Measurements from ENCODE around the gene CD164. TPM values are rescaled to one million over a fixed set of nuclear protein-coding genes. Genes with fewer than 3 reads are reported as not detected.

CD164 gene
- total and polyA plus RNA-seq, 2 of the 4 experiments (the other 2 are of a cell fraction), result 146 to 150 TPM

GRCh38 chr6:109318328-109318876 is 63.9 kb downstream of the CD164 start:
- Histone ChIP-seq H3K14ac (replicated peaks; ENCODE audit: low read depth, low read length) (no peak overlapping the region), H2AK9ac (replicated peaks; ENCODE audit: low read depth, low read length, poor library complexity) (no peak overlapping the region), H3K4me3 (ENCODE audit: insufficient read depth, low read depth, low read length) (no peak overlapping the region), H3K4me1 (ENCODE audit: control insufficient read depth, insufficient read depth, low read length) (no peaks in the 10 kb centered on the region), H2BK15ac (ENCODE audit: low read depth, low read length) (no peak overlapping the region), H3K4ac (ENCODE audit: low read depth, low read length) (no peak overlapping the region), H2AFZ (replicated peaks; ENCODE audit: low read length, poor library complexity) (no peak overlapping the region), H3K56ac (ENCODE audit: extremely low read depth, insufficient read depth, low read length) (no peak overlapping the region), H4K8ac (ENCODE audit: low read depth in 2 of 2, low read length in 2 of 2) (no peak overlapping the region), H2BK20ac (ENCODE audit: low read depth, low read length) (no peak overlapping the region), H3K23ac (ENCODE audit: low read depth, low read length) (no peak overlapping the region), H3K18ac (ENCODE audit: low read depth, low read length) (no peak overlapping the region), H4K20me1 (ENCODE audit: insufficient read depth, low read length) (no peaks in the 10 kb centered on the region), H2BK5ac (ENCODE audit: low read depth, low read length, poor library complexity, severe bottlenecking) (no peak overlapping the region), H3K27ac (ENCODE audit: insufficient read depth, low read length) (no peak overlapping the region), H4K5ac (ENCODE audit: low read depth, low read length) (no peak overlapping the region), H2AK5ac (ENCODE audit: low read depth, low read length) (no peak overlapping the region), H2BK120ac (ENCODE audit: low read depth, low read length) (no peak overlapping the region), H3K36me3 (ENCODE audit: control insufficient read depth, insufficient read depth, low read length) (no peaks in the 10 kb centered on the region), H3K9me1 (ENCODE audit: insufficient read depth, low read length) (0 out of 2 replicates have a peak, but pooled peaks cover 4% of the 10 kb centered on the region), H3K27me3 (ENCODE audit: control insufficient read depth, insufficient read depth, low read length) (peaks cover 4% of the 10 kb centered on the region; the same call in 1 of the 2 replicates), H3K9me3 (ENCODE audit: control insufficient read depth, insufficient read depth, low read length) (no peaks in the 10 kb centered on the region), H4K91ac (ENCODE audit: insufficient read depth, low read depth, low read length) (no peak overlapping the region), H3K4me2 (ENCODE audit: low read depth, low read length) (no peak overlapping the region), H3K9ac (ENCODE audit: low read depth, low read length) (no peak overlapping the region), H3K79me1 (ENCODE audit: low read depth in 1 of 2, low read length in 2 of 2) (no peaks in the 10 kb centered on the region)
- intact Hi-C loops (cut with micrococcal nuclease) (no loop called here), in situ Hi-C loops (cut with MboI; ENCODE audit: low sequenced_read_pairs) (no loop called here), dilution Hi-C loops (cut with HindIII; ENCODE audit: low sequenced_read_pairs, unreplicated experiment) (no loop called here)
- DNase-seq, result no peak
- ChIA-PET CTCF (no interaction called here), POLR2A (ENCODE audit: unreplicated experiment) (no interaction called here)
- no TSS peak for BruUV-seq (replicated peaks)
- ATAC-seq (ENCODE audit: low read depth), result no peak
- TF ChIP-seq FOS (IDR thresholded peaks at IDR 0.05; ENCODE audit: low read depth, low read length) (no peak), POLR2A (IDR thresholded peaks at IDR 0.05; ENCODE audit: low read depth, low read length) (no peak), MAZ (IDR thresholded peaks at IDR 0.05; ENCODE audit: borderline replicate concordance, low read depth, low read length) (no peak), RCOR1 (IDR thresholded peaks at IDR 0.05; ENCODE audit: insufficient replicate concordance, low read length) (no peak), BHLHE40 (IDR thresholded peaks at IDR 0.05; ENCODE audit: low read depth, low read length) (no peak), CHD1 (IDR thresholded peaks at IDR 0.05; ENCODE audit: low read depth, low read length) (no peak), SMC3 (IDR thresholded peaks at IDR 0.05; ENCODE audit: low read depth, low read length) (no peak), NFE2L2 (IDR thresholded peaks at IDR 0.05; ENCODE audit: low read depth, low read length) (no peak), USF2 (IDR thresholded peaks at IDR 0.05; ENCODE audit: low read depth, low read length) (no peak), MAFK (IDR thresholded peaks at IDR 0.05; ENCODE audit: low read depth, low read length) (no peak), MXI1 (IDR thresholded peaks at IDR 0.05; ENCODE audit: borderline replicate concordance, low read depth, low read length) (no peak), ELK1 (IDR thresholded peaks at IDR 0.05; ENCODE audit: borderline replicate concordance, low read depth, low read length) (no peak), RAD21 (IDR thresholded peaks at IDR 0.05; ENCODE audit: low read length) (no peak), RFX5 (IDR thresholded peaks at IDR 0.05; ENCODE audit: low read depth, low read length) (no peak), CEBPB (IDR thresholded peaks at IDR 0.05; ENCODE audit: low read depth, low read length) (no peak)
- TF ChIP-seq, protein P1, sequence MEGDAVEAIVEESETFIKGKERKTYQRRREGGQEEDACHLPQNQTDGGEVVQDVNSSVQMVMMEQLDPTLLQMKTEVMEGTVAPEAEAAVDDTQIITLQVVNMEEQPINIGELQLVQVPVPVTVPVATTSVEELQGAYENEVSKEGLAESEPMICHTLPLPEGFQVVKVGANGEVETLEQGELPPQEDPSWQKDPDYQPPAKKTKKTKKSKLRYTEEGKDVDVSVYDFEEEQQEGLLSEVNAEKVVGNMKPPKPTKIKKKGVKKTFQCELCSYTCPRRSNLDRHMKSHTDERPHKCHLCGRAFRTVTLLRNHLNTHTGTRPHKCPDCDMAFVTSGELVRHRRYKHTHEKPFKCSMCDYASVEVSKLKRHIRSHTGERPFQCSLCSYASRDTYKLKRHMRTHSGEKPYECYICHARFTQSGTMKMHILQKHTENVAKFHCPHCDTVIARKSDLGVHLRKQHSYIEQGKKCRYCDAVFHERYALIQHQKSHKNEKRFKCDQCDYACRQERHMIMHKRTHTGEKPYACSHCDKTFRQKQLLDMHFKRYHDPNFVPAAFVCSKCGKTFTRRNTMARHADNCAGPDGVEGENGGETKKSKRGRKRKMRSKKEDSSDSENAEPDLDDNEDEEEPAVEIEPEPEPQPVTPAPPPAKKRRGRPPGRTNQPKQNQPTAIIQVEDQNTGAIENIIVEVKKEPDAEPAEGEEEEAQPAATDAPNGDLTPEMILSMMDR (conservative IDR thresholded peaks at IDR 0.05; ENCODE audit: low read depth, low read length), result no peak
- no CpG with 5 or more reads among the region's 11 CpGs for WGBS, 2 experiments (ENCODE audit: extremely low coverage in 2 of 2, insufficient read length in 1 of 2)
